A673 (cell line): ENCODE results near the gene EPB41L4B. TPM values are rescaled to one million over a fixed set of nuclear protein-coding genes. Genes with fewer than 3 reads are reported as not detected.

ENCODE experiments used
- BruUV-seq: library from RNA; stranded (reverse); fragments of 400-500 nt; replicated peaks from 2 replicates; lab custom pipeline; 2021; lab: Mats Ljungman, UMichigan
- CTCF ChIA-PET: fragments of 300-600 bp; sonication (Branson Sonifier 250); formaldehyde crosslinking; loops from one replicate; lab custom pipeline; 2022; ENCODE audit warnings: antibody characterized with exemption; lab: Charles Lee
- POLR2A ChIA-PET: fragments of 300-600 bp; sonication (Branson Sonifier 250); formaldehyde crosslinking; loops from one replicate; lab custom pipeline; 2022; ENCODE audit warnings: antibody characterized with exemption; ENCODE audit not compliant: low non-redundant PET; lab: Charles Lee
- DNase-seq: peaks from one replicate; pipeline ENCODE4 v3.0.0-alpha.2; 2015; ENCODE audit warnings: low spot score
- H3K27ac ChIP-seq: fragments of 200-600 bp; sonication (generic); 2 replicates; pipeline ENCODE4 v1.5.1; 2016; ENCODE audit warnings: mixed run types, low read depth, mild to moderate bottlenecking, mixed read lengths, antibody characterized with exemption, low read length; ENCODE audit not compliant: poor library complexity, severe bottlenecking
- H3K27me3 ChIP-seq: fragments of 200-600 bp; sonication (generic); replicated peaks from 2 replicates; pipeline ENCODE4 v1.6.1; 2017; ENCODE audit warnings: mixed run types, low read depth, mild to moderate bottlenecking, mixed read lengths, antibody characterized with exemption, low read length; ENCODE audit not compliant: insufficient read depth, poor library complexity
- H3K36me3 ChIP-seq: fragments of 200-600 bp; sonication (generic); 2 replicates; pipeline ENCODE4 v1.6.1; 2016; ENCODE audit warnings: mixed run types, mild to moderate bottlenecking, mixed read lengths, antibody characterized with exemption, low read length; ENCODE audit not compliant: insufficient read depth, poor library complexity, severe bottlenecking
- H3K4me1 ChIP-seq: fragments of 200-600 bp; sonication (generic); 2 replicates; pipeline ENCODE4 v1.6.1; 2017; ENCODE audit warnings: mixed run types, mild to moderate bottlenecking, mixed read lengths, antibody characterized with exemption, low read length; ENCODE audit not compliant: insufficient read depth, poor library complexity, severe bottlenecking
- H3K4me3 ChIP-seq: fragments of 200-600 bp; sonication (generic); 2 replicates; pipeline ENCODE4 v1.5.1; 2016; ENCODE audit warnings: low read depth, mixed run types, mild to moderate bottlenecking, mixed read lengths, low read length; ENCODE audit not compliant: poor library complexity, severe bottlenecking
- H3K9me3 ChIP-seq: fragments of 200-600 bp; sonication (generic); 2 replicates; pipeline ENCODE4 v1.6.1; 2016; ENCODE audit warnings: mixed run types, low read depth, mild to moderate bottlenecking, mixed read lengths, antibody characterized with exemption, low read length; ENCODE audit not compliant: poor library complexity, severe bottlenecking
- EZH2 ChIP-seq: fragments of 200-600 bp; sonication (generic); IDR thresholded peaks from 2 replicates; pipeline ENCODE4 v1.6.1; 2017; ENCODE audit warnings: borderline replicate concordance, low read depth, mild to moderate bottlenecking, mixed read lengths, antibody characterized with exemption, low read length; ENCODE audit not compliant: poor library complexity, severe bottlenecking
- intact Hi-C: fragments of 100-400 bp; cut with micrococcal nuclease; formaldehyde crosslinking; loops from one replicate; pipeline ENCODE4 v1.10.0; 2022; ENCODE audit not compliant: unreplicated experiment
- total RNA-seq: library from RNA; stranded (reverse); gene quantifications from 2 replicates; pipeline ENCODE4 v1.2.3, GENCODE V29; 2021
- TF ChIP-seq, protein P1 (sequence below): fragments of 300-800, 200-600 bp; sonication (generic); conservative IDR thresholded peaks from 2 replicates; pipeline ENCODE4 v1.5.1; 2017; ENCODE audit warnings: low read depth, mild to moderate bottlenecking, antibody characterized with exemption, low read length, moderate library complexity, mixed read lengths

The EPB41L4B gene
- total RNA-seq, 1 experiment from 2014 or later = not detected

DNA sequence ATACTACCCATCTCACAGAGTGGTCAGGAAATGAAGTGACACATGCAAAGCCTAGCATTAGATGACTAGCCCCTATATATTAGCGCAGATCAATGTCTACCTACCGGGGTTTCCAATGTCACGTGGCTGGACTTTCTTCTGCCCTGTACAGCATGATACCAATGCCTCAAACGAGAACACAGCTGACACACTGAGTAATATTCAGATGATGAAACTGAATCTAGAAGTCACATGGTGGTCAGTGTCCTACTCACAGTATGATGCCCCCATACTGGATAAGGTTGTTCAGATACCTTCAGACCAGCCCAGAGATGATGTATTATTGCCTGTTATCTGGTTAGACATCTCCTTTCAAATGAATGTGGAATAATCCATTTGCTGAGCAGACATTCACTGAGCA is 82.7 kb downstream of the EPB41L4B start:
- POLR2A ChIA-PET = no interaction called here

DNA sequence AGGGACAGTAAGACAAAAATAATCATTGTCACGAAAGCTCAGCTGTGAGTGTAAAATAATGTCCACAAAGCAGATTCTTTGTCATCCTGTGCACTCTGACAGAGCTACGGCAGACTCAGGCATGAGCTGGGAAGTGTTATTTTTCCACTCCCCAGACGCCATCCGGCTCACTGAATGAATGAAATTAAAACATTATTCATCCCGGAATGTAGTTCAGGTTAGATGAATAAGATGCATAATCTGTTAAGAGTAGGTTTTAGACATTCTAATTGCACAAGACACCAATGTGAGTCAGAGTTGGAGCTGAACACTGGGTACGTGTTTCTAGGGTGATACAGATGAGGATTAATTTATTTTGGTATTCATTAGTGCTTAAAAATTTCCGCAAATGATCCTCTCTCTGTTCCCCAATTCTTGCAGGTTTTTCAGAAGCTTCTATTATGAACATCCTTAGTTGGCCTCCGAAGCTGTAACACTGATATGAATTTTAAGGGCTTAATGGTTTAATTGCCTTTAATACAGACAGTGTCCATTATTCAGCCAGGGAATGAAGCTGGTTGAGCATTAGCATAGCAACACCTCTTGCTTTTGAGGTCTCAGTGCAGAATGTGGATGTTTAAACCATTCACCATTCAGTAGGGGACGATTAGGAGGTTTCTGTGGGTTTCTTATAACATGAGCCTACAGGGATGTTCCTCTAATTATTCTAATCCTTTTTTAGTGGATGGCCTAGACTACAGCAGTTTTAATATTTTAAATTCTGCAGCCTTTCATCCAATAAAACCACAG is 88.2 kb downstream of the EPB41L4B start:
- DNase-seq = peak; percentile 36
- H3K27ac ChIP-seq = no peak overlapping the region
- H3K4me1 ChIP-seq = no peaks in the 10 kb centered on the region
- peaks cover 35% of the 10 kb centered on the region for H3K27me3 ChIP-seq
- BruUV-seq = no TSS peak
- POLR2A ChIA-PET = no interaction called here
- no peaks in the 10 kb centered on the region for H3K9me3 ChIP-seq
- TF ChIP-seq EZH2 = no peak
- TF ChIP-seq, protein P1, sequence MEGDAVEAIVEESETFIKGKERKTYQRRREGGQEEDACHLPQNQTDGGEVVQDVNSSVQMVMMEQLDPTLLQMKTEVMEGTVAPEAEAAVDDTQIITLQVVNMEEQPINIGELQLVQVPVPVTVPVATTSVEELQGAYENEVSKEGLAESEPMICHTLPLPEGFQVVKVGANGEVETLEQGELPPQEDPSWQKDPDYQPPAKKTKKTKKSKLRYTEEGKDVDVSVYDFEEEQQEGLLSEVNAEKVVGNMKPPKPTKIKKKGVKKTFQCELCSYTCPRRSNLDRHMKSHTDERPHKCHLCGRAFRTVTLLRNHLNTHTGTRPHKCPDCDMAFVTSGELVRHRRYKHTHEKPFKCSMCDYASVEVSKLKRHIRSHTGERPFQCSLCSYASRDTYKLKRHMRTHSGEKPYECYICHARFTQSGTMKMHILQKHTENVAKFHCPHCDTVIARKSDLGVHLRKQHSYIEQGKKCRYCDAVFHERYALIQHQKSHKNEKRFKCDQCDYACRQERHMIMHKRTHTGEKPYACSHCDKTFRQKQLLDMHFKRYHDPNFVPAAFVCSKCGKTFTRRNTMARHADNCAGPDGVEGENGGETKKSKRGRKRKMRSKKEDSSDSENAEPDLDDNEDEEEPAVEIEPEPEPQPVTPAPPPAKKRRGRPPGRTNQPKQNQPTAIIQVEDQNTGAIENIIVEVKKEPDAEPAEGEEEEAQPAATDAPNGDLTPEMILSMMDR = no peak
- H3K4me3 ChIP-seq = no peak overlapping the region
- intact Hi-C loops = no loop called here
- H3K36me3 ChIP-seq = no peaks in the 10 kb centered on the region
- CTCF ChIA-PET = no interaction called here

More for the DNA sequence above, 82.7 kb downstream of the EPB41L4B start:
- H3K9me3 ChIP-seq = no peaks in the 10 kb centered on the region
- TF ChIP-seq, protein P1 = no peak
- TF ChIP-seq EZH2 = no peak
- intact Hi-C loops = no loop called here
- H3K4me3 ChIP-seq = no peak overlapping the region
- CTCF ChIA-PET = no interaction called here
- H3K4me1 ChIP-seq = no peaks in the 10 kb centered on the region
- DNase-seq = no peak
- peaks cover 12% of the 10 kb centered on the region for H3K27me3 ChIP-seq
- no peak overlapping the region for H3K27ac ChIP-seq
- no peaks in the 10 kb centered on the region for H3K36me3 ChIP-seq
- no TSS peak for BruUV-seq

DNA sequence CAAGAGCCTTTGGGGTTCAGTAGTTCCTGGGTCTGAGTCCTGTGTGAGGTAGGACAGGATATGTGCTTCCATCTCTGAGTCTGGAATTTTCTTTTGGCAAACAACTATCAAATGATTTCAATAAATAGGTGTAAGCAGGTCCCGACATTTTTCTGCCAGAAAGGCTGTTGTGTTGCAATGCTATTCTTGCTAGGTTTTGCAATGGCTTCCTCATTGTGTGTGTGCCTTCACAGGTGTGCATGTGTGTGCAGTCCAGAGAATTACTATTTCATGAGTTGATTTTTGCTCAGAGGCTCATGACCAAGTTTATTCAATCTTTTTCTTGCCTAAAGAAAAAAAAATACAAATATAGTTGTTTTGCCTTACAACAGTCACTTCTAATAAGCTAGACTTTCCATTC is 89.3 kb downstream of the EPB41L4B start:
- intact Hi-C loops = no loop called here
- no peak overlapping the region for H3K4me3 ChIP-seq
- no TSS peak for BruUV-seq
- no peak overlapping the region for H3K27ac ChIP-seq
- ChIA-PET CTCF (interaction anchor here (0.7 kb wide), 1 partner anchor 33 kb away, joined by 5 read pairs; no protein-coding TSS in a partner anchor), POLR2A (interaction anchor here (0.6 kb wide), 1 partner anchor 66 kb away, joined by 4 read pairs; no protein-coding TSS in a partner anchor)
- no peaks in the 10 kb centered on the region for H3K9me3 ChIP-seq
- H3K4me1 ChIP-seq = no peaks in the 10 kb centered on the region
- TF ChIP-seq EZH2 = no peak
- TF ChIP-seq, protein P1 = no peak
- DNase-seq = no peak
- peaks cover 28% of the 10 kb centered on the region for H3K27me3 ChIP-seq
- H3K36me3 ChIP-seq = no peaks in the 10 kb centered on the region
